SK-N-SH (cell line): ENCODE measurements around the gene LTBP2. TPM values are rescaled to one million over a fixed set of nuclear protein-coding genes. Genes with fewer than 3 reads are reported as not detected.
A peak's percentile ranks its signal among the peaks of the same experiment; 100 is the strongest.

Experiments used
- CTCF ChIA-PET: fragments of 300-600, 350-600 bp; formaldehyde crosslinking; extraction: SDS; loops from one replicate; lab custom pipeline; 2021; lab: Yijun Ruan, JAX
- POLR2A ChIA-PET: fragments of 350-600 bp; sonication (Branson Sonifier 250); formaldehyde crosslinking; extraction: SDS; loops from one replicate; lab custom pipeline; 2020; ENCODE audit warnings: antibody characterized with exemption, inconsistent platforms; lab: Yijun Ruan, JAX
- DNase-seq: peaks from one replicate; pipeline ENCODE4 v3.0.0; 2012
- H2AFZ ChIP-seq: fragments of 200-600 bp; sonication (generic); 2 replicates; pipeline ENCODE4 v1.8.1; 2016; ENCODE audit warnings: antibody characterized with exemption, mild to moderate bottlenecking, low read depth
- H3F3A ChIP-seq: fragments of 200-600 bp; sonication (generic); replicated peaks from 2 replicates; pipeline ENCODE3; 2016; ENCODE audit warnings: antibody characterized with exemption, mild to moderate bottlenecking; ENCODE audit not compliant: insufficient read depth
- H3K27ac ChIP-seq, 2 experiments: fragments of 200-500 bp in 1 of 2; fragments of 200-600 bp in 1 of 2; sonication (Bioruptor generic) in 1 of 2; sonication (generic), shearing (Covaris generic) in 1 of 2; 2 replicates each; pipeline versions ENCODE4 v1.5.1 to v1.6.1; 2014 to 2016; ENCODE audit warnings: low read depth in 2 of 2, inconsistent platforms in 1 of 2, low read length in 1 of 2, mild to moderate bottlenecking in 1 of 2, mixed read lengths in 1 of 2
- H3K27me3 ChIP-seq: fragments of 200-600 bp; sonication (generic), shearing (Covaris generic); 2 replicates; pipeline ENCODE4 v1.6.1; 2016; ENCODE audit warnings: mixed run types; ENCODE audit not compliant: insufficient read depth
- H3K36me3 ChIP-seq, 2 experiments: fragments of 200-500 bp in 1 of 2; fragments of 200-600 bp in 1 of 2; sonication (Bioruptor generic) in 1 of 2; sonication (generic) in 1 of 2; replicated peaks in 1 of 2; 2 replicates each; pipeline versions ENCODE3 to v1.5.1; 2014 to 2016; ENCODE audit warnings: low read length in 1 of 2, mild to moderate bottlenecking in 1 of 2; ENCODE audit not compliant: insufficient read depth in 2 of 2, control insufficient read depth in 1 of 2
- H3K4me1 ChIP-seq, 2 experiments: fragments of 200-500 bp in 1 of 2; fragments of 200-600 bp in 1 of 2; sonication (Bioruptor generic) in 1 of 2; sonication (generic), shearing (Covaris generic) in 1 of 2; 2 replicates each; pipeline versions ENCODE4 v1.5.1 to v1.6.1; 2014 to 2016; ENCODE audit warnings: low read depth in 1 of 2, low read length in 1 of 2, mixed run types in 1 of 2; ENCODE audit not compliant: insufficient read depth in 2 of 2, control insufficient read depth in 1 of 2
- H3K4me2 ChIP-seq: fragments of 200-600 bp; sonication (generic), shearing (Covaris generic); 2 replicates; pipeline ENCODE4 v1.6.1; 2017; ENCODE audit warnings: mixed run types
- H3K4me3 ChIP-seq, 2 experiments: fragments of 200-500 bp in 1 of 2; fragments of 200-600 bp in 1 of 2; sonication (Bioruptor generic) in 1 of 2; sonication (generic), shearing (Covaris generic) in 1 of 2; 2 replicates each; pipeline versions ENCODE4 v1.5.1 to v1.8.1; 2014 to 2016; ENCODE audit warnings: low read depth in 2 of 2, inconsistent platforms in 1 of 2, low read length in 1 of 2, mild to moderate bottlenecking in 1 of 2, mixed read lengths in 1 of 2, moderate library complexity in 1 of 2
- H3K79me2 ChIP-seq: fragments of 200-600 bp; sonication (generic); 2 replicates; pipeline ENCODE4 v1.8.1; 2017; ENCODE audit warnings: mild to moderate bottlenecking; ENCODE audit not compliant: insufficient read depth
- H3K9ac ChIP-seq: fragments of 200-600 bp; sonication (generic); 2 replicates; pipeline ENCODE4 v1.6.1; 2017; ENCODE audit warnings: mixed run types
- H3K9me2 ChIP-seq: fragments of 200-600 bp; sonication (generic); 2 replicates; pipeline ENCODE4 v1.6.1; 2017; ENCODE audit warnings: mixed run types
- H3K9me3 ChIP-seq: fragments of 200-600 bp; sonication (generic); 2 replicates; pipeline ENCODE4 v1.6.1; 2017; ENCODE audit warnings: mixed run types, mild to moderate bottlenecking, moderate library complexity
- H4K20me1 ChIP-seq: fragments of 200-600 bp; sonication (generic); 2 replicates; pipeline ENCODE4 v1.6.1; 2017; ENCODE audit warnings: mild to moderate bottlenecking, mixed run types; ENCODE audit not compliant: insufficient read depth
- CHD2 ChIP-seq: fragments of 150-350 bp; IDR thresholded peaks from 2 replicates; pipeline ENCODE4 v1.6.1; 2018; ENCODE audit warnings: low read length; ENCODE audit not compliant: partially characterized antibody
- EP300 ChIP-seq, 2 experiments: IDR thresholded peaks; 2 replicates each; pipeline versions ENCODE4 v1.4.0 to v1.6.1; 2012; ENCODE audit warnings: borderline replicate concordance in 1 of 2, low read depth in 1 of 2, low read length in 1 of 2
- EZH2phosphoT487 ChIP-seq: fragments of 200-600 bp; sonication (generic); IDR thresholded peaks from 2 replicates; pipeline ENCODE4 v1.6.1; 2017; ENCODE audit warnings: low read depth, mixed run types, mild to moderate bottlenecking, antibody characterized with exemption, moderate library complexity, borderline replicate concordance
- FOSL2 ChIP-seq: IDR thresholded peaks from 2 replicates; pipeline ENCODE4 v1.4.0; 2012; ENCODE audit warnings: low read depth, mild to moderate bottlenecking, moderate library complexity, borderline replicate concordance
- FOXJ3 ChIP-seq: sonication (generic); formaldehyde crosslinking; IDR thresholded peaks from 2 replicates; pipeline ENCODE4 v1.5.1; 2020; ENCODE audit warnings: mild to moderate bottlenecking, missing genetic modification reagents
- FOXM1 ChIP-seq: IDR thresholded peaks from 2 replicates; pipeline ENCODE4 v1.4.0; 2012; ENCODE audit warnings: low read depth, mild to moderate bottlenecking
- GATA2 ChIP-seq: sonication (generic); formaldehyde crosslinking; IDR thresholded peaks from 2 replicates; pipeline ENCODE4 v1.5.0; 2020; ENCODE audit warnings: mild to moderate bottlenecking, missing genetic modification reagents
- IRF3 ChIP-seq: fragments of 150-350 bp; IDR thresholded peaks from 2 replicates; pipeline ENCODE4 v1.6.1; 2016; ENCODE audit warnings: mild to moderate bottlenecking, low read depth, low read length
- MEF2A ChIP-seq: IDR thresholded peaks from 2 replicates; pipeline ENCODE4 v1.4.0; 2012; ENCODE audit warnings: low read depth, borderline replicate concordance
- MXI1 ChIP-seq: IDR thresholded peaks from 2 replicates; pipeline ENCODE4 v1.6.1; 2012; ENCODE audit warnings: mild to moderate bottlenecking, low read depth, low read length, improper control_type of control experiment
- PBX3 ChIP-seq: IDR thresholded peaks from 2 replicates; pipeline ENCODE4; 2012
- POLR2AphosphoS5 ChIP-seq: IDR thresholded peaks from 2 replicates; pipeline ENCODE4 v1.6.1; 2012; ENCODE audit warnings: low read depth, low read length
- RAD21 ChIP-seq: IDR thresholded peaks from 2 replicates; pipeline ENCODE4 v1.6.1; 2012; ENCODE audit warnings: mild to moderate bottlenecking, low read length
- RCOR1 ChIP-seq: fragments of 150-350 bp; IDR thresholded peaks from 2 replicates; pipeline ENCODE4 v1.6.1; 2017; ENCODE audit warnings: antibody characterized with exemption, low read length
- REST ChIP-seq: IDR thresholded peaks from 2 replicates; pipeline ENCODE4 v1.6.1; 2012; ENCODE audit warnings: mild to moderate bottlenecking, low read depth, low read length, moderate library complexity
- RFX5 ChIP-seq: IDR thresholded peaks from 2 replicates; pipeline ENCODE4 v1.6.1; 2012; ENCODE audit warnings: mild to moderate bottlenecking, improper control_type of control experiment, low read length
- TCF12 ChIP-seq: IDR thresholded peaks from 2 replicates; pipeline ENCODE4 v1.4.0; 2012
- TEAD4 ChIP-seq: IDR thresholded peaks from 2 replicates; pipeline ENCODE4 v1.4.0; 2012; ENCODE audit warnings: mild to moderate bottlenecking, borderline replicate concordance; ENCODE audit not compliant: insufficient read depth
- YY1 ChIP-seq: IDR thresholded peaks from 2 replicates; pipeline ENCODE4 v1.4.0; 2012; ENCODE audit warnings: low read depth, mild to moderate bottlenecking
- WGBS: methylation state at CpG from one replicate; pipeline ENCODE4 v1.1.6; 2017; ENCODE audit warnings: low lambda C conversion rate; 5-methylcytosine and 5-hydroxymethylcytosine counted together
- polyA plus RNA-seq, 3 experiments: library from polyadenylated mRNA; depleted of rRNA; stranded (reverse); fragments of >200 nt; gene quantifications; 2 replicates each; pipeline ENCODE4 v1.2.3, GENCODE V29; 2012
- TF ChIP-seq, protein P1 (sequence below): fragments of 150-350 bp; IDR thresholded peaks from 2 replicates; pipeline ENCODE4 v1.6.1; 2017; ENCODE audit warnings: antibody characterized with exemption, low read length, low read depth, borderline replicate concordance
- TF ChIP-seq, protein P2 (sequence below): IDR thresholded peaks from 2 replicates; pipeline ENCODE4 v1.4.0; 2012; ENCODE audit warnings: low read depth, borderline replicate concordance

LTBP2 gene
- polyA plus RNA-seq, 1 of the 3 experiments (the other 2 are of a cell fraction): 58.8 TPM

DNA sequence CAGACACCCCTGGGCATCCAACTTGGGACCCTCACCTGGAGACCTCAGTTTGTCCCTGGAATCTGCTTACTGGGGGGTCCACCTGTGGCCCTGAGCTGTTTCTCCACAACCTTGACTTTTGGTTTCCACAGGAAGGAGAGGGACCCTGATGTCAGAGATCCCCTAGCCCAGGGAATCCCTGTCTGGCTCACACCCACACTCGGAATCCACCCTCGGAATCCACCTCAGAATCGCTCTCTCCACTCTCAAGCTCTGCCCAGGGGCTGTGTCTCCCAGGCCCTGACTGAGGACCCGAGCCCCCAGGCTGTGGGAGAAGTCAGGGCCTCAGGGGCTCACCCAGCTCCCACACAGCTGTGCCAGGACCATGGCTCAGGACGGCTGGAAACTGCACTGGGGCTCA lies 17.4 kb downstream of the LTBP2 start:
- H3K9me3 ChIP-seq: no peaks in the 10 kb centered on the region
- peaks cover 34 to 56% of the 10 kb centered on the region in 2 experiments; a peak in 2 of 4 replicates for H3K4me1 ChIP-seq
- H3K36me3 ChIP-seq: peaks cover 5 to 12% of the 10 kb centered on the region in 2 experiments
- H3K4me2 ChIP-seq: peak overlapping the region; percentile 80
- H3K4me3 ChIP-seq: peak overlapping the region in 1 of 2 experiments; percentile 17; a peak in 1 of 4 replicates
- H3K9ac ChIP-seq: peak overlapping the region; percentile 63
- DNase-seq: no peak
- TF ChIP-seq REST (no peak), TEAD4 (no peak), RCOR1 (no peak), POLR2AphosphoS5 (no peak), FOXJ3 (CRISPR knock-in tag) (no peak), TCF12 (no peak), RAD21 (no peak), CHD2 (no peak), RFX5 (no peak), MEF2A (no peak), EZH2phosphoT487 (no peak), FOSL2 (no peak)
- TF ChIP-seq, protein P1, sequence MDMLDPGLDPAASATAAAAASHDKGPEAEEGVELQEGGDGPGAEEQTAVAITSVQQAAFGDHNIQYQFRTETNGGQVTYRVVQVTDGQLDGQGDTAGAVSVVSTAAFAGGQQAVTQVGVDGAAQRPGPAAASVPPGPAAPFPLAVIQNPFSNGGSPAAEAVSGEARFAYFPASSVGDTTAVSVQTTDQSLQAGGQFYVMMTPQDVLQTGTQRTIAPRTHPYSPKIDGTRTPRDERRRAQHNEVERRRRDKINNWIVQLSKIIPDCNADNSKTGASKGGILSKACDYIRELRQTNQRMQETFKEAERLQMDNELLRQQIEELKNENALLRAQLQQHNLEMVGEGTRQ: no peak
- TF ChIP-seq, all 33 proteins: peak for 0
- WGBS: 51% methylated on average over 5 of the region's 5 CpGs
- Histone ChIP-seq H2AFZ (no peak overlapping the region), H4K20me1 (peaks cover 5% of the 10 kb centered on the region), H3F3A (peaks cover 29% of the 10 kb centered on the region), H3K27me3 (no peaks in the 10 kb centered on the region), H3K27ac (peak overlapping the region; percentile 88 to 93), H3K79me2 (peaks cover 100% of the 10 kb centered on the region), H3K9me2 (no peaks in the 10 kb centered on the region)
- POLR2A ChIA-PET: no interaction called here
- CTCF ChIA-PET: interaction anchor here (0.8 to 3.3 kb wide), 7 partner anchors 9 to 93 kb away, joined by 3 to 20 read pairs (median 7); partner anchors contain the start of gene LTBP2

- no peaks in the 10 kb centered on the region for H3K9me2 ChIP-seq
- H2AFZ ChIP-seq: no peak overlapping the region
- H3K4me2 ChIP-seq: peak overlapping the region; percentile 80; the same call in 1 of the 2 replicates
- H3K27me3 ChIP-seq: no peaks in the 10 kb centered on the region
- H3F3A ChIP-seq: peaks cover 29% of the 10 kb centered on the region
- H3K9ac ChIP-seq: peak overlapping the region; percentile 63; the same call in 1 of the 2 replicates
- peaks cover 5 to 13% of the 10 kb centered on the region in 2 experiments for H3K36me3 ChIP-seq
- WGBS: 95% methylated on average over 7 of the region's 7 CpGs
- peaks cover 34 to 51% of the 10 kb centered on the region in 2 experiments; a peak in 2 of 4 replicates for H3K4me1 ChIP-seq
- H3K79me2 ChIP-seq: peaks cover 100% of the 10 kb centered on the region
- H3K27ac ChIP-seq: peak overlapping the region; percentile 88 to 93
- H3K9me3 ChIP-seq: no peaks in the 10 kb centered on the region
- ChIA-PET POLR2A (no interaction called here), CTCF (interaction anchor here (0.8 to 3.3 kb wide), 6 partner anchors 9 to 92 kb away, joined by 3 to 20 read pairs (median 8); partner anchors contain the start of gene LTBP2)
- H4K20me1 ChIP-seq: peaks cover 10% of the 10 kb centered on the region
- no peak overlapping the region for H3K4me3 ChIP-seq
- no peak for DNase-seq
- TF ChIP-seq GATA2 (CRISPR knock-in tag) (no peak), MXI1 (no peak), IRF3 (no peak), YY1 (no peak), PBX3 (no peak), FOXM1 (no peak), EZH2phosphoT487 (no peak), EP300 (IDR thresholded peaks at IDR 0.05; ENCODE audit: borderline replicate concordance in 1 of 2, low read depth in 1 of 2, low read length in 1 of 2) (no peak)
- TF ChIP-seq, protein P2, sequence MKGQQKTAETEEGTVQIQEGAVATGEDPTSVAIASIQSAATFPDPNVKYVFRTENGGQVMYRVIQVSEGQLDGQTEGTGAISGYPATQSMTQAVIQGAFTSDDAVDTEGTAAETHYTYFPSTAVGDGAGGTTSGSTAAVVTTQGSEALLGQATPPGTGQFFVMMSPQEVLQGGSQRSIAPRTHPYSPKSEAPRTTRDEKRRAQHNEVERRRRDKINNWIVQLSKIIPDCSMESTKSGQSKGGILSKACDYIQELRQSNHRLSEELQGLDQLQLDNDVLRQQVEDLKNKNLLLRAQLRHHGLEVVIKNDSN: no peak
Measured at GRCh38 chr14:74594029-74594428, 18.0 kb downstream of the LTBP2 start.
